ENCODE data around the gene GBGT1. TPM values are rescaled to one million over a fixed set of nuclear protein-coding genes. Genes with fewer than 3 reads are reported as not detected.
A peak's percentile ranks its signal among the peaks of the same experiment; 100 is the strongest.

The GBGT1 gene
- total and polyA plus RNA-seq, 9 of the 15 experiments (the other 6 are each of a cell fraction or from before 2014, with no cell fraction given) = 0.55 to 25.8 (median 13.7) TPM

DNA sequence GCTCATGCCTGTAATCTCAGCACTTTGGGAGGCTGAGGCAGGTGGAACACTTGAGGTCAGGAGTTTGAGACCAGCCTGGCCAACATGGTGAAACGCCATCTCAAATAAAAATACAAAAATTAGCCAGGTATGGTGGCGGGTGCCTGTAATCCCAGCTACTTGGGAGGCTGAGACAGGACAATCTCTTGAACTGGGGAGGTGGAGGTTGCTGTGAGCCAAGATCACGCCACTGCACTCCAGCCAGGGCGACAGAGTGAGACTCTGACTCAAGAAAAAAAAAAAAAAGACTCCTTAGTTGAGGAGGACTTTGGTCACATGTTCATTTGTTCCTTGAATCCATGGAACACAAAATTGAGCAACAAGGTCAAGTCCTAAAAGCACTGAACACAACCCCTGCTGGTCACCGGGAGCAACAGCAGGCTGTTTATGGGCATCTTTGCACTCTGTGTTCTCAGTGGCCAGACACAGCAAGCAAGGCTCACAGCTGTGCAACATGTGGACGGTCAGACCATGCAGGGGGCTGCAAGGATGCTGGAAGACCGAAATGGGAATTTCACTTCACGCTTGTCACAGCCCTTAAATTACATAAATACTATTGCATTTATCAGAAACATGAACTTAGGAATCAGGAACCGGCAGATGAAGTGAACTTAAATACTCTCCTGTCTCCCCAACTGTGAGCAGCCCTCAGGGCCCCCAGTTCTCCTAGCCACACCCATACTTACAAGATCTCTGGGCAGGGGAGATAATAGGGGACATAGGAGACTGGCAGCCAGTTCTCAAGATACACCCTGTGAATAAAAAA lies 2.8 kb downstream of the GBGT1 start (continued):
- TF ChIP-seq, protein P1, sequence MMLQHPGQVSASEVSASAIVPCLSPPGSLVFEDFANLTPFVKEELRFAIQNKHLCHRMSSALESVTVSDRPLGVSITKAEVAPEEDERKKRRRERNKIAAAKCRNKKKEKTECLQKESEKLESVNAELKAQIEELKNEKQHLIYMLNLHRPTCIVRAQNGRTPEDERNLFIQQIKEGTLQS (IDR thresholded peaks at IDR 0.05) = no peak; the same call in 1 of the 2 replicates
- TF ChIP-seq, protein P1 (CRISPR knock-in tag; conservative IDR thresholded peaks at IDR 0.05) = no peak
- no peak for TF ChIP-seq RBBP5 (IDR thresholded peaks at IDR 0.05; ENCODE audit: borderline replicate concordance, insufficient read depth, low read length, poor library complexity, severe bottlenecking)
- TF ChIP-seq ESRRA (IDR thresholded peaks at IDR 0.05; ENCODE audit: borderline replicate concordance, low read depth) = no peak; the same call in 1 of the 2 replicates
- no peak for TF ChIP-seq PCBP2 (IDR thresholded peaks at IDR 0.05; ENCODE audit: low read depth, low read length, poor library complexity, severe bottlenecking)
- no peak for TF ChIP-seq ZNF217 (CRISPR knock-in tag; IDR thresholded peaks at IDR 0.05)
- no peak for TF ChIP-seq CCNT2 (IDR thresholded peaks at IDR 0.05; ENCODE audit: borderline replicate concordance, extremely low read depth, insufficient read length, low read depth, low read length)
- TF ChIP-seq NR3C1 (CRISPR knock-in tag; IDR thresholded peaks at IDR 0.05) = no peak
- TF ChIP-seq ZNF143 (CRISPR knock-in tag; IDR thresholded peaks at IDR 0.05) = no peak
- TF ChIP-seq, protein P2, sequence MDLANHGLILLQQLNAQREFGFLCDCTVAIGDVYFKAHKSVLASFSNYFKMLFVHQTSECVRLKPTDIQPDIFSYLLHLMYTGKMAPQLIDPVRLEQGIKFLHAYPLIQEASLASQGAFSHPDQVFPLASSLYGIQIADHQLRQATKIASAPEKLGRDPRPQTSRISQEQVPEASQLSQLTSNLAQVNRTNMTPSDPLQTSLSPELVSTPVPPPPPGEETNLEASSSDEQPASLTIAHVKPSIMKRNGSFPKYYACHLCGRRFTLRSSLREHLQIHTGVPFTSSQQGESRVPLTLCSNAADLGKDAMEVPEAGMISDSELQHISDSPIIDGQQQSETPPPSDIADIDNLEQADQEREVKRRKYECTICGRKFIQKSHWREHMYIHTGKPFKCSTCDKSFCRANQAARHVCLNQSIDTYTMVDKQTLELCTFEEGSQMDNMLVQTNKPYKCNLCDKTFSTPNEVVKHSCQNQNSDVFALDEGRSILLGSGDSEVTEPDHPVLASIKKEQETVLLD (IDR thresholded peaks at IDR 0.05) = no peak
- TF ChIP-seq TCF3 (CRISPR knock-in tag; IDR thresholded peaks at IDR 0.05) = peak; percentile 49
- TF ChIP-seq TEAD1 (CRISPR knock-in tag; IDR thresholded peaks at IDR 0.05) = no peak
- TF ChIP-seq XRCC5 (IDR thresholded peaks at IDR 0.05; ENCODE audit: low read depth, low read length) = no peak; the same call in 1 of the 2 replicates
- TF ChIP-seq JUNB (CRISPR knock-in tag; conservative IDR thresholded peaks at IDR 0.05) = no peak
- TF ChIP-seq RNF2 (IDR thresholded peaks at IDR 0.05) = no peak
- TF ChIP-seq, protein P3, sequence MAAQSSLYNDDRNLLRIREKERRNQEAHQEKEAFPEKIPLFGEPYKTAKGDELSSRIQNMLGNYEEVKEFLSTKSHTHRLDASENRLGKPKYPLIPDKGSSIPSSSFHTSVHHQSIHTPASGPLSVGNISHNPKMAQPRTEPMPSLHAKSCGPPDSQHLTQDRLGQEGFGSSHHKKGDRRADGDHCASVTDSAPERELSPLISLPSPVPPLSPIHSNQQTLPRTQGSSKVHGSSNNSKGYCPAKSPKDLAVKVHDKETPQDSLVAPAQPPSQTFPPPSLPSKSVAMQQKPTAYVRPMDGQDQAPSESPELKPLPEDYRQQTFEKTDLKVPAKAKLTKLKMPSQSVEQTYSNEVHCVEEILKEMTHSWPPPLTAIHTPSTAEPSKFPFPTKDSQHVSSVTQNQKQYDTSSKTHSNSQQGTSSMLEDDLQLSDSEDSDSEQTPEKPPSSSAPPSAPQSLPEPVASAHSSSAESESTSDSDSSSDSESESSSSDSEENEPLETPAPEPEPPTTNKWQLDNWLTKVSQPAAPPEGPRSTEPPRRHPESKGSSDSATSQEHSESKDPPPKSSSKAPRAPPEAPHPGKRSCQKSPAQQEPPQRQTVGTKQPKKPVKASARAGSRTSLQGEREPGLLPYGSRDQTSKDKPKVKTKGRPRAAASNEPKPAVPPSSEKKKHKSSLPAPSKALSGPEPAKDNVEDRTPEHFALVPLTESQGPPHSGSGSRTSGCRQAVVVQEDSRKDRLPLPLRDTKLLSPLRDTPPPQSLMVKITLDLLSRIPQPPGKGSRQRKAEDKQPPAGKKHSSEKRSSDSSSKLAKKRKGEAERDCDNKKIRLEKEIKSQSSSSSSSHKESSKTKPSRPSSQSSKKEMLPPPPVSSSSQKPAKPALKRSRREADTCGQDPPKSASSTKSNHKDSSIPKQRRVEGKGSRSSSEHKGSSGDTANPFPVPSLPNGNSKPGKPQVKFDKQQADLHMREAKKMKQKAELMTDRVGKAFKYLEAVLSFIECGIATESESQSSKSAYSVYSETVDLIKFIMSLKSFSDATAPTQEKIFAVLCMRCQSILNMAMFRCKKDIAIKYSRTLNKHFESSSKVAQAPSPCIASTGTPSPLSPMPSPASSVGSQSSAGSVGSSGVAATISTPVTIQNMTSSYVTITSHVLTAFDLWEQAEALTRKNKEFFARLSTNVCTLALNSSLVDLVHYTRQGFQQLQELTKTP (IDR thresholded peaks at IDR 0.05; ENCODE audit: low read depth in 1 of 2, partially characterized antibody in 2 of 2) = no peak
- peak; percentile 20; the same call in 1 of the 2 replicates for TF ChIP-seq JUND (IDR thresholded peaks at IDR 0.05; ENCODE audit: borderline replicate concordance, low read depth, low read length)
- TF ChIP-seq JUND (tag; IDR thresholded peaks at IDR 0.05; ENCODE audit: borderline replicate concordance, low read depth, low read length) = no peak
- TF ChIP-seq, protein P4, sequence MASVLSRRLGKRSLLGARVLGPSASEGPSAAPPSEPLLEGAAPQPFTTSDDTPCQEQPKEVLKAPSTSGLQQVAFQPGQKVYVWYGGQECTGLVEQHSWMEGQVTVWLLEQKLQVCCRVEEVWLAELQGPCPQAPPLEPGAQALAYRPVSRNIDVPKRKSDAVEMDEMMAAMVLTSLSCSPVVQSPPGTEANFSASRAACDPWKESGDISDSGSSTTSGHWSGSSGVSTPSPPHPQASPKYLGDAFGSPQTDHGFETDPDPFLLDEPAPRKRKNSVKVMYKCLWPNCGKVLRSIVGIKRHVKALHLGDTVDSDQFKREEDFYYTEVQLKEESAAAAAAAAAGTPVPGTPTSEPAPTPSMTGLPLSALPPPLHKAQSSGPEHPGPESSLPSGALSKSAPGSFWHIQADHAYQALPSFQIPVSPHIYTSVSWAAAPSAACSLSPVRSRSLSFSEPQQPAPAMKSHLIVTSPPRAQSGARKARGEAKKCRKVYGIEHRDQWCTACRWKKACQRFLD (CRISPR knock-in tag; IDR thresholded peaks at IDR 0.05) = no peak

All from K562 (cell line).